ENCODE measurements around the gene ACACA.
"Not testable (repeated sequence)": the region's sequence is repeated elsewhere in the genome, so short reads cannot be mapped to it uniquely, and the experiment has no call there.

- TF ChIP-seq CTCF (conservative IDR thresholded peaks at IDR 0.05; ENCODE audit: low read depth in 2 of 2); EZH2 (IDR thresholded peaks at IDR 0.05; ENCODE audit: low read depth, unreplicated experiment); NANOG (IDR thresholded peaks at IDR 0.05; ENCODE audit: borderline replicate concordance); STAT1 (IDR thresholded peaks at IDR 0.05; ENCODE audit: unreplicated experiment); POLR2AphosphoS5 (IDR thresholded peaks at IDR 0.05; ENCODE audit: low read depth); ZNF331 (CRISPR knock-in tag; IDR thresholded peaks at IDR 0.05; ENCODE audit: low read depth); CREB1 (CRISPR knock-in tag; IDR thresholded peaks at IDR 0.05; ENCODE audit: low read depth); JUNB (IDR thresholded peaks at IDR 0.05; ENCODE audit: unreplicated experiment): not testable (repeated sequence)
These were observed 333.2 kb downstream of the ACACA start for GRCh38 chr17:37073464-37073863.

Data from GM23338 (cell line).